ENCODE measurements around the gene NEK8. TPM values are rescaled to one million over a fixed set of nuclear protein-coding genes. Genes with fewer than 3 reads are reported as not detected.

Gene NEK8
- total RNA-seq, 1 donor from 2014 or later: 4.2 TPM

GRCh38 chr17:28737316-28737715 is 8.7 kb downstream of the NEK8 start:
- no peak overlapping the region for H3K27ac Mint-ChIP-seq
- H3K27me3 Mint-ChIP-seq (ENCODE audit: low read depth): no peaks in the 10 kb centered on the region
- H3K4me3 Mint-ChIP-seq (ENCODE audit: low read depth): no peak overlapping the region
- H3K9me3 Mint-ChIP-seq: peaks cover 3% of the 10 kb centered on the region
- DNase-seq (ENCODE audit: low spot score): no peak
- H3K4me1 Mint-ChIP-seq (ENCODE audit: low read depth): peaks cover 36% of the 10 kb centered on the region
- peaks cover 18% of the 10 kb centered on the region for H3K36me3 Mint-ChIP-seq (ENCODE audit: low read depth)
- intact Hi-C loops (cut with micrococcal nuclease): no loop called here

- Mint-ChIP-seq H3K27me3 (ENCODE audit: low read depth) (no peaks in the 10 kb centered on the region), H3K4me1 (ENCODE audit: low read depth) (peaks cover 37% of the 10 kb centered on the region), H3K36me3 (ENCODE audit: low read depth) (peaks cover 18% of the 10 kb centered on the region), H3K4me3 (ENCODE audit: low read depth) (peak overlapping the region; percentile 42), H3K9me3 (peaks cover 3% of the 10 kb centered on the region), H3K27ac (peak overlapping the region; percentile 62)
- no peak for DNase-seq (ENCODE audit: low spot score)
- intact Hi-C loops (cut with micrococcal nuclease): no loop called here
These were observed 9.4 kb downstream of the NEK8 start for GRCh38 chr17:28737770-28738679.

- Mint-ChIP-seq H3K27ac (peak overlapping the region; percentile 67), H3K9me3 (peaks cover 3% of the 10 kb centered on the region), H3K4me3 (ENCODE audit: low read depth) (peak overlapping the region; percentile 42), H3K36me3 (ENCODE audit: low read depth) (peaks cover 18% of the 10 kb centered on the region), H3K27me3 (ENCODE audit: low read depth) (no peaks in the 10 kb centered on the region), H3K4me1 (ENCODE audit: low read depth) (peaks cover 39% of the 10 kb centered on the region)
- intact Hi-C loops (cut with micrococcal nuclease): no loop called here
- no peak for DNase-seq (ENCODE audit: low spot score)
These were observed 10.2 kb downstream of the NEK8 start for GRCh38 chr17:28738680-28739384.

GRCh38 chr17:28740406-28741357 is 12.1 kb downstream of the NEK8 start:
- intact Hi-C loops (cut with micrococcal nuclease): no loop called here
- no peak overlapping the region for H3K4me3 Mint-ChIP-seq (ENCODE audit: low read depth)
- H3K27me3 Mint-ChIP-seq (ENCODE audit: low read depth): no peaks in the 10 kb centered on the region
- no peak for DNase-seq (ENCODE audit: low spot score)
- peaks cover 3% of the 10 kb centered on the region for H3K9me3 Mint-ChIP-seq
- H3K36me3 Mint-ChIP-seq (ENCODE audit: low read depth): peaks cover 30% of the 10 kb centered on the region
- peaks cover 32% of the 10 kb centered on the region for H3K4me1 Mint-ChIP-seq (ENCODE audit: low read depth)
- H3K27ac Mint-ChIP-seq: no peak overlapping the region

GRCh38 chr17:28741358-28742349 is 13.1 kb downstream of the NEK8 start:
- peaks cover 40% of the 10 kb centered on the region for H3K36me3 Mint-ChIP-seq (ENCODE audit: low read depth)
- DNase-seq (ENCODE audit: low spot score): no peak
- H3K4me1 Mint-ChIP-seq (ENCODE audit: low read depth): peaks cover 32% of the 10 kb centered on the region
- no peak overlapping the region for H3K4me3 Mint-ChIP-seq (ENCODE audit: low read depth)
- peaks cover 3% of the 10 kb centered on the region for H3K9me3 Mint-ChIP-seq
- no peak overlapping the region for H3K27ac Mint-ChIP-seq
- intact Hi-C loops (cut with micrococcal nuclease): no loop called here
- H3K27me3 Mint-ChIP-seq (ENCODE audit: low read depth): no peaks in the 10 kb centered on the region

GRCh38 chr17:28743243-28744103 is 14.9 kb downstream of the NEK8 start, which contains the start of gene TRAF4:
TSS of gene TRAF4 (plus strand) at chr17:28744011. CDS start at chr17:28744113, 102 bp downstream.
- Mint-ChIP-seq H3K36me3 (ENCODE audit: low read depth) (peaks cover 53% of the 10 kb centered on the region), H3K27me3 (ENCODE audit: low read depth) (no peaks in the 10 kb centered on the region)

GRCh38 chr17:28744104-28744971 is 15.8 kb downstream of the NEK8 start:
- Mint-ChIP-seq H3K9me3 (no peaks in the 10 kb centered on the region), H3K4me3 (ENCODE audit: low read depth) (peak overlapping the region; percentile 90), H3K4me1 (ENCODE audit: low read depth) (peaks cover 23% of the 10 kb centered on the region), H3K27ac (peak overlapping the region; percentile 81), H3K27me3 (ENCODE audit: low read depth) (no peaks in the 10 kb centered on the region), H3K36me3 (ENCODE audit: low read depth) (peaks cover 55% of the 10 kb centered on the region)
- DNase-seq (ENCODE audit: low spot score): peak; percentile 46
- intact Hi-C loops (cut with micrococcal nuclease): no loop called here

More at GRCh38 chr17:28743243-28744103, 14.9 kb downstream of the NEK8 start, which contains the start of gene TRAF4:
- intact Hi-C loops (cut with micrococcal nuclease): loop anchor here (1.0 kb wide), 1 partner anchor 15 kb away; the partner anchor contains the start of gene NEK8
- peak within 1 kb of the TSS; percentile 90 for H3K4me3 Mint-ChIP-seq (ENCODE audit: low read depth)
- DNase-seq (ENCODE audit: low spot score): peak; percentile 70
- H3K4me1 Mint-ChIP-seq (ENCODE audit: low read depth): peaks cover 27% of the 10 kb centered on the region
- H3K9me3 Mint-ChIP-seq: peaks cover 1% of the 10 kb centered on the region
- H3K27ac Mint-ChIP-seq: peak within 1 kb of the TSS; percentile 81

- H3K9me3 Mint-ChIP-seq: no peaks in the 10 kb centered on the region
- peak overlapping the region; percentile 81 for H3K27ac Mint-ChIP-seq
- no peaks in the 10 kb centered on the region for H3K27me3 Mint-ChIP-seq (ENCODE audit: low read depth)
- H3K4me1 Mint-ChIP-seq (ENCODE audit: low read depth): peaks cover 22% of the 10 kb centered on the region
- DNase-seq (ENCODE audit: low spot score): peak; percentile 32
- H3K36me3 Mint-ChIP-seq (ENCODE audit: low read depth): peaks cover 57% of the 10 kb centered on the region
- intact Hi-C loops (cut with micrococcal nuclease): no loop called here
- peak overlapping the region; percentile 90 for H3K4me3 Mint-ChIP-seq (ENCODE audit: low read depth)
These were observed 16.6 kb downstream of the NEK8 start for GRCh38 chr17:28744972-28745785.

GRCh38 chr17:28745786-28746411 is 17.3 kb downstream of the NEK8 start:
- intact Hi-C loops (cut with micrococcal nuclease): no loop called here
- Mint-ChIP-seq H3K27ac (peak overlapping the region; percentile 81), H3K4me1 (ENCODE audit: low read depth) (peaks cover 20% of the 10 kb centered on the region), H3K27me3 (ENCODE audit: low read depth) (no peaks in the 10 kb centered on the region), H3K4me3 (ENCODE audit: low read depth) (peak overlapping the region; percentile 90), H3K36me3 (ENCODE audit: low read depth) (peaks cover 59% of the 10 kb centered on the region), H3K9me3 (no peaks in the 10 kb centered on the region)
- DNase-seq (ENCODE audit: low spot score): no peak
